ENCODE measurements around the gene USP1.

Gene USP1

DNA sequence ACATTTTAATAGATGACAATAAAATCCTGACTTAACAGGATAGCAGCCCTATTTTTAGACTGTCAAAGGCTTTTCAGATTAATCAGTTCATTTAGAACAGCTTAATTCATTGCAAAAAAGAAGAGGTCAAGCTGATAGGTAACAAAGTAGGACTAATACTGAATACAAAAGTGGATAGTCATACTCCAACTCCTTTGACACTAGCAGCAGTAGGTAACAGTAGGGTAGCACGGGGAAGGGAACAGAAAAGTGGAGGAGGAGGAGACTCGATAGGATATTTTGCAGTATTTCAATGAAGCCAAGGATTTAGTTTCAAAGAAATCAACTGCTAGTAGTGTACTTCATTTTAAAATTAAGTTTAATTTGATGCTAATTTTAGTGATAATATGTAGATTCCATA is 51.1 kb downstream of the USP1 start:
- no peak for DNase-seq (ENCODE audit: low read depth)

DNA sequence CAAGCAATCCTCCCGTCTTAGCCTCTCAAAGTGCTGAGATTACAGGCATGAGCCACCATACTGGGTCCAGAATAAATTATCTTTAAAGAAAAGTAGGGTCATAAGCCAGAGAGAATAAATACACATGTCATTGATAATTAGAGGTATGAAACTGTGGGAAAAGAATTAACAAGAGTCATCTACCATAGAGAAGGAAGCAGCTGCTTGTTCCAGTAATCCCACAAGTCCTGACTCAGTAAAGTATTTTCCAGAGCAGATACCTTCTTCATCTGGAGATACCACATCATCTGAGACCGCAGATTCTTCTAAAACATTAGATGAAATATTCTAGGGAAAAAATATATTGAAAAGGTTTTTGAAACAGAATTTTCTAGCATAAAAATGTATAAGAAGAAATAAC is 55.7 kb downstream of the USP1 start:
- DNase-seq (ENCODE audit: low read depth), result no peak

DNA sequence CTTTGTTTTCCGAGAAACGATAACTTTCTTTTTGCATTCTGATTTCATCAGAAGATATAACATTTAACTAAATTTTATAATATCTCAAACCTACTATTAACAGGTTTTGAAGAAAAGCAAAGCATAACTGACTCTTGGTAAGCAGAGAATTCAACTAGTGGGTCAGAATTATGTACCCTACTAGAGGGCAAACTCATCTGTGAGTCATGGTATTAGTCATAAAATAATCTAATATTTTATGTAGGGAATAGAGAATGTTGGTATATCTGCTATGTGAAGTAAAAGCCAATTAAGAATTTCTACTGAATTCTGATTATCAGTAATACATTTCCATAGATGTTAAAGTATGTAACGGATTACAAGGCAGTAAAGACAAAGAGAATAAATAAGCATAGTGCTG is 56.8 kb downstream of the USP1 start:
- DNase-seq (ENCODE audit: low read depth), result no peak

DNA sequence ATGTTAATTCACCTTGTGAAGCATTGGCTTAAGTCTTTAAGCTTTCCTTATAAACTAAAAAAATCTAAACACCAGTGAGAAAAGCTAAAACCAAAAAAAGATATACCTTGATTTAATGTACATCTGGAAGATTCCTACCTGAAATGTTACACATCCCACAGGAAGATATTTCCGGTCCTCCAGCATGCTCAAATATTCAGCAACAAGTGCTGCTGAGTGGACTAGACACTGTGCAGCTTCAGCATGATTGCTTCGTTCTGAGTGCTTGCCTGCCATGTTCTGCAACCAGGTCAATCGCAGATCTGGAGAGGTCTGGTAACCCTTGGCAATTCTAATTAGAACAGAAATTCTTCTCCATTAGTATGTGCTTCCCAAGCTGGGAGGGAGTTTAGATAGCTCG is 57.3 kb downstream of the USP1 start:
- no peak for DNase-seq (ENCODE audit: low read depth)

DNA sequence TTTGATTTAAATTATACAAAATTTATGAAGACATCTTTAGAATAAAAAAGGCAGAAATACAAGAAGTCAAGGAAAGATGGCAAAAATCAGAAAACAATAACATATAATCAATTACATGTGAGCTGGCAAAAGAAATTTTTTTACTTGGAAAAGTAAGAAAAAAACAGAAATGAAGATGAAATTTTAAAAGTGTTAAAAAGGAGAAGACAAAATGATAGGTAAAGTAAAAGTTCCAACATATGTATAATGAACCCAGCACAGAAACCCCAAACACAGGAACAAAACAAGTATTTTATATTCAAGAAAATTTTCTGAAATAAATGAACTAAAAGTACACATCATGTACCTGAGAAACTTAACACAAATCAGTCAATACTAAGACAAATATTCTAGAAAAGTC is 63.4 kb downstream of the USP1 start:
- no peak for DNase-seq (ENCODE audit: low read depth)

All from T-helper 22 cell (primary cell).